NB4 (cell line): Measurements from ENCODE around the gene PFDN1.

Experiments used
- DNase-seq: peaks from one replicate; pipeline ENCODE4 v3.0.0; 2010; ENCODE audit warnings: low read depth
- H3K4me3 ChIP-seq: one replicate; pipeline ENCODE4 v1.5.1; 2011; ENCODE audit warnings: mild to moderate bottlenecking, low read depth, low read length, moderate library complexity
- CTCF ChIP-seq: IDR thresholded peaks from one replicate; pipeline ENCODE4 v1.5.1; 2012; ENCODE audit warnings: low read depth, low read length
- MAX ChIP-seq: IDR thresholded peaks from 2 replicates; pipeline ENCODE4 v1.6.1; 2011; ENCODE audit warnings: low read depth, low read length
- MYC ChIP-seq: IDR thresholded peaks from 2 replicates; pipeline ENCODE4 v1.6.1; 2011; ENCODE audit warnings: low read depth, low read length
- POLR2A ChIP-seq: IDR thresholded peaks from 2 replicates; pipeline ENCODE4 v1.6.1; 2011; ENCODE audit warnings: mild to moderate bottlenecking; ENCODE audit not compliant: insufficient read length; ENCODE audit errors: extremely low read depth

The PFDN1 gene

GRCh38 chr5:140224658-140225057 is 78.2 kb downstream of the PFDN1 start:
- TF ChIP-seq MAX (no peak), CTCF (no peak), POLR2A (no peak), MYC (no peak)
- DNase-seq = no peak
- no peak overlapping the region for H3K4me3 ChIP-seq

GRCh38 chr5:140223567-140223966 is 79.3 kb downstream of the PFDN1 start:
- no peak for DNase-seq
- H3K4me3 ChIP-seq = no peak overlapping the region
- no peak for TF ChIP-seq MAX
- no peak for TF ChIP-seq POLR2A
- TF ChIP-seq CTCF = no peak
- no peak for TF ChIP-seq MYC

GRCh38 chr5:140222416-140222815 is 80.5 kb downstream of the PFDN1 start:
- no peak for DNase-seq
- H3K4me3 ChIP-seq = no peak overlapping the region
- no peak for TF ChIP-seq MAX

- TF ChIP-seq CTCF (no peak), MAX (no peak), MYC (no peak), POLR2A (no peak)
- no peak for DNase-seq
- no peak overlapping the region for H3K4me3 ChIP-seq
These were observed 81.1 kb downstream of the PFDN1 start for GRCh38 chr5:140221697-140222223.

- TF ChIP-seq MAX (no peak), MYC (no peak)
- no peak overlapping the region for H3K4me3 ChIP-seq
- no peak for DNase-seq
These were observed 82.2 kb downstream of the PFDN1 start for GRCh38 chr5:140220698-140221064.

GRCh38 chr5:140220032-140220697 is 82.7 kb downstream of the PFDN1 start:
- TF ChIP-seq POLR2A (no peak), CTCF (no peak), MAX (no peak), MYC (no peak)
- DNase-seq = no peak
- no peak overlapping the region for H3K4me3 ChIP-seq
